H1 (cell line): ENCODE results near the gene C12orf43. TPM values are rescaled to one million over a fixed set of nuclear protein-coding genes. Genes with fewer than 3 reads are reported as not detected.

ENCODE experiments used
- CTCF ChIA-PET: fragments of 300-600 bp; sonication (Branson Sonifier 250); formaldehyde crosslinking; loops from one replicate; lab custom pipeline; 2021; ENCODE audit not compliant: partially characterized antibody; lab: Charles Lee
- POLR2A ChIA-PET: fragments of 300-600 bp; sonication (Branson Sonifier 250); formaldehyde crosslinking; loops from one replicate; lab custom pipeline; 2021; ENCODE audit warnings: inconsistent platforms; ENCODE audit not compliant: partially characterized antibody; lab: Charles Lee
- DNase-seq, 2 experiments: peaks; one replicate each; pipeline versions ENCODE4 v3.0.0 to v3.0.0-alpha.2; 2010 to 2022; ENCODE audit warnings: low spot score in 2 of 2, low read depth in 1 of 2, mixed read lengths in 1 of 2
- FAIRE-seq: peaks from 2 replicates; lab custom pipeline; 2011; peaks lifted over from hg19 to GRCh38; lab: Jason Lieb, UNC
- H2AFZ ChIP-seq: 2 replicates; pipeline ENCODE4 v1.8.1; 2012; ENCODE audit warnings: low read length, inconsistent platforms
- H2AK5ac ChIP-seq: 2 replicates; pipeline ENCODE4 v1.6.1; 2013; ENCODE audit warnings: low read depth, low read length
- H2BK120ac ChIP-seq: replicated peaks from 2 replicates; pipeline ENCODE3; 2013; ENCODE audit warnings: low read depth, low read length, inconsistent platforms
- H2BK12ac ChIP-seq: 2 replicates; pipeline ENCODE4 v1.6.1; 2013; ENCODE audit warnings: low read depth, low read length
- H2BK15ac ChIP-seq: 2 replicates; pipeline ENCODE4 v1.6.1; 2013; ENCODE audit warnings: low read length
- H2BK20ac ChIP-seq: 2 replicates; pipeline ENCODE4 v1.6.1; 2013; ENCODE audit warnings: low read length
- H2BK5ac ChIP-seq: 2 replicates; pipeline ENCODE4 v1.6.1; 2013; ENCODE audit warnings: low read depth, low read length
- H3K14ac ChIP-seq: 2 replicates; pipeline ENCODE4 v1.6.1; 2013; ENCODE audit warnings: inconsistent platforms; ENCODE audit not compliant: insufficient read length
- H3K18ac ChIP-seq: 2 replicates; pipeline ENCODE4 v1.6.1; 2013; ENCODE audit warnings: low read length; ENCODE audit errors: extremely low read depth
- H3K23ac ChIP-seq: 2 replicates; pipeline ENCODE4 v1.6.1; 2013; ENCODE audit warnings: inconsistent platforms; ENCODE audit not compliant: insufficient read length
- H3K23me2 ChIP-seq: 2 replicates; pipeline ENCODE4 v1.6.1; 2013; ENCODE audit warnings: low read depth, low read length
- H3K27ac ChIP-seq: 2 replicates; pipeline ENCODE4 v1.6.1; 2011; ENCODE audit warnings: low read depth, low read length, inconsistent platforms
- H3K27me3 ChIP-seq, 4 experiments: replicated peaks in 1 of 4; 1 replicate in 1 of 4; 2 replicates in 3 of 4; pipeline versions ENCODE4 v1.6.1 to v1.8.1; 2011 to 2013; ENCODE audit warnings: low read length in 3 of 4, mild to moderate bottlenecking in 3 of 4, inconsistent platforms in 2 of 4, mixed read lengths in 2 of 4, moderate library complexity in 1 of 4; ENCODE audit not compliant: control insufficient read depth in 3 of 4, insufficient read depth in 3 of 4; ENCODE audit errors: extremely low read depth in 1 of 4
- H3K36me3 ChIP-seq, 4 experiments: 2 replicates each; pipeline versions ENCODE4 v1.6.1 to v1.8.1; 2011 to 2013; ENCODE audit warnings: mild to moderate bottlenecking in 4 of 4, low read length in 3 of 4, moderate library complexity in 2 of 4, control low read depth in 1 of 4, inconsistent platforms in 1 of 4; ENCODE audit not compliant: insufficient read depth in 4 of 4, control insufficient read depth in 2 of 4
- H3K4ac ChIP-seq: replicated peaks from 2 replicates; pipeline ENCODE3; 2013; ENCODE audit warnings: low read length, low read depth, mixed read lengths, inconsistent platforms; ENCODE audit not compliant: insufficient read length
- H3K4me1 ChIP-seq, 4 experiments: replicated peaks in 1 of 4; 1 replicate in 1 of 4; 2 replicates in 3 of 4; pipeline versions ENCODE4 v1.6.1 to v1.8.1; 2011 to 2013; ENCODE audit warnings: low read length in 3 of 4, inconsistent platforms in 2 of 4, mixed read lengths in 1 of 4; ENCODE audit not compliant: insufficient read depth in 4 of 4, control insufficient read depth in 3 of 4
- H3K4me2 ChIP-seq, 2 experiments: 2 replicates each; pipeline versions ENCODE4 v1.6.1 to v1.8.1; 2011 to 2013; ENCODE audit warnings: low read depth in 2 of 2, low read length in 2 of 2, control low read depth in 1 of 2, inconsistent platforms in 1 of 2, mild to moderate bottlenecking in 1 of 2; ENCODE audit not compliant: insufficient read depth in 1 of 2
- H3K4me3 ChIP-seq, 4 experiments: fragments of 200-600, 300-600 bp in 1 of 4; sonication (generic), shearing (Covaris generic), sonication (Bioruptor Twin) in 1 of 4; 2 replicates each; pipeline versions ENCODE4 v1.5.1 to v1.8.1; 2011 to 2016; ENCODE audit warnings: low read length in 4 of 4, low read depth in 3 of 4, control low read depth in 2 of 4, inconsistent platforms in 2 of 4, mild to moderate bottlenecking in 2 of 4, mixed read lengths in 1 of 4, moderate library complexity in 1 of 4; ENCODE audit not compliant: insufficient read depth in 2 of 4; ENCODE audit errors: extremely low read depth in 1 of 4
- H3K56ac ChIP-seq: replicated peaks from 2 replicates; pipeline ENCODE3; 2013; ENCODE audit warnings: low read depth, mild to moderate bottlenecking, mixed read lengths, low read length, inconsistent platforms; ENCODE audit not compliant: insufficient read length
- H3K79me1 ChIP-seq: 2 replicates; pipeline ENCODE4 v1.6.1; 2013; ENCODE audit warnings: low read depth, low read length, control low read depth
- H3K79me2 ChIP-seq, 2 experiments: 2 replicates each; pipeline versions ENCODE4 v1.6.1 to v1.8.1; 2012 to 2013; ENCODE audit warnings: low read length in 2 of 2, mild to moderate bottlenecking in 2 of 2, inconsistent platforms in 1 of 2; ENCODE audit not compliant: insufficient read depth in 2 of 2, control insufficient read depth in 1 of 2
- H3K9ac ChIP-seq, 4 experiments: replicated peaks in 1 of 4; 1 replicate in 1 of 4; 2 replicates in 3 of 4; pipeline versions ENCODE4 v1.6.1 to v1.8.1; 2011 to 2013; ENCODE audit warnings: low read depth in 3 of 4, low read length in 3 of 4, control low read depth in 2 of 4, mild to moderate bottlenecking in 2 of 4, moderate library complexity in 2 of 4, inconsistent platforms in 1 of 4; ENCODE audit errors: extremely low read depth in 1 of 4
- H3K9me3 ChIP-seq, 2 experiments: 2 replicates each; pipeline versions ENCODE4 v1.6.1 to v1.8.1; 2012 to 2013; ENCODE audit warnings: mild to moderate bottlenecking in 2 of 2, moderate library complexity in 2 of 2, control low read depth in 1 of 2, inconsistent platforms in 1 of 2, low read depth in 1 of 2, low read length in 1 of 2, mixed read lengths in 1 of 2; ENCODE audit not compliant: insufficient read depth in 2 of 2
- H4K20me1 ChIP-seq, 2 experiments: replicated peaks in 1 of 2; 2 replicates each; pipeline versions ENCODE3 to v1.8.1; 2011 to 2013; ENCODE audit warnings: inconsistent platforms in 2 of 2, low read length in 2 of 2, mild to moderate bottlenecking in 1 of 2; ENCODE audit not compliant: insufficient read depth in 2 of 2, control insufficient read depth in 1 of 2
- H4K5ac ChIP-seq: 2 replicates; pipeline ENCODE4 v1.6.1; 2013; ENCODE audit warnings: low read length, low read depth, mixed read lengths, inconsistent platforms; ENCODE audit not compliant: insufficient read length
- H4K8ac ChIP-seq: 2 replicates; pipeline ENCODE4 v1.8.0; 2013; ENCODE audit warnings: mild to moderate bottlenecking, moderate library complexity, low read length, inconsistent platforms; ENCODE audit not compliant: insufficient read depth; ENCODE audit errors: extremely low read depth
- H4K91ac ChIP-seq: replicated peaks from 2 replicates; pipeline ENCODE3; 2013; ENCODE audit warnings: low read length, mixed read lengths, inconsistent platforms; ENCODE audit not compliant: insufficient read length
- BRCA1 ChIP-seq: IDR thresholded peaks from 2 replicates; pipeline ENCODE4 v1.6.1; 2012; ENCODE audit warnings: low read depth, low read length, improper control_type of control experiment
- CREB1 ChIP-seq: IDR thresholded peaks from 2 replicates; pipeline ENCODE4 v1.6.1; 2012; ENCODE audit warnings: inconsistent platforms
- GABPA ChIP-seq: IDR thresholded peaks from 2 replicates; pipeline ENCODE4 v1.6.1; 2011; ENCODE audit warnings: mild to moderate bottlenecking, low read length, moderate library complexity, borderline replicate concordance; ENCODE audit not compliant: insufficient read depth
- MAX ChIP-seq: IDR thresholded peaks from 2 replicates; pipeline ENCODE4 v1.6.1; 2012; ENCODE audit warnings: inconsistent platforms
- RNF2 ChIP-seq: fragments of 200-900, 300-1000 bp; sonication (generic); IDR thresholded peaks from 2 replicates; pipeline ENCODE4 v1.7.1; 2016; ENCODE audit warnings: borderline replicate concordance, low read depth, mild to moderate bottlenecking, antibody characterized with exemption, low read length; ENCODE audit not compliant: poor library complexity, severe bottlenecking; ENCODE audit errors: missing control alignments
- WGBS, 2 experiments: shearing (Covaris generic) in 1 of 2; methylation state at CpG; one replicate each; pipeline versions ENCODE4 v1.1.6 to v1.1.7; 2013 to 2015; ENCODE audit warnings: low lambda C conversion rate in 2 of 2, mixed read lengths in 2 of 2, inconsistent platforms in 1 of 2, low coverage in 1 of 2, missing lambda C conversion rate in 1 of 2; ENCODE audit not compliant: insufficient replicate concordance in 2 of 2, insufficient coverage in 1 of 2, insufficient read length in 1 of 2; ENCODE audit errors: extremely low coverage in 1 of 2, missing lambda C conversion rate in 1 of 2; 5-methylcytosine and 5-hydroxymethylcytosine counted together
- polyA plus RNA-seq, 7 experiments: library from polyadenylated mRNA; depleted of rRNA in 3 of 7; stranded (reverse) in 5 of 7; unstranded in 2 of 7; fragments of >200 nt in 5 of 7; fragments of 200-250 nt in 2 of 7; gene quantifications; 1 replicate in 5 of 7; 2 replicates in 1 of 7; 4 replicates in 1 of 7; pipeline versions ENCODE4 v1.2.1 to v1.2.3, GENCODE V29; 2011 to 2013; ENCODE audit warnings: missing spikeins in 2 of 7, mixed read lengths in 2 of 7
- total RNA-seq: library from RNA; stranded (reverse); fragmentation: NEBNext Ultra II Directional; extraction: Animal tissue kit (Norgen Biotek cat#: 25700); gene quantifications from 2 replicates; pipeline ENCODE4 v1.2.1, GENCODE V29; 2021

The C12orf43 gene
- total and polyA plus RNA-seq, 2 of the 8 experiments (the other 6 are each of a cell fraction or from before 2014, with no cell fraction given): 9.2 to 22.3 TPM

- no peak overlapping the region for H3K9ac ChIP-seq
- no peak overlapping the region for H2BK5ac ChIP-seq
- no peaks in the 10 kb centered on the region for H3K9me3 ChIP-seq
- no peak overlapping the region for H3K4ac ChIP-seq
- H3K18ac ChIP-seq: no peak overlapping the region
- no peak overlapping the region for H2BK20ac ChIP-seq
- WGBS, 2 experiments: 93% methylated on average over 10 of the region's 16 CpGs; no CpG with 5 or more reads in 1 of the 2 experiments
- no peak overlapping the region for H3K27ac ChIP-seq
- peaks cover 0 to 2% (median under 1%) of the 10 kb centered on the region in 4 experiments; a peak in 4 of 7 replicates for H3K4me1 ChIP-seq
- no peak overlapping the region for H2BK15ac ChIP-seq
- no peak overlapping the region for H3K4me2 ChIP-seq
- H3K14ac ChIP-seq: no peak overlapping the region
- no peak overlapping the region for H3K23ac ChIP-seq
- H4K20me1 ChIP-seq: no peaks in the 10 kb centered on the region
- no peaks in the 10 kb centered on the region for H3K79me2 ChIP-seq
- no peak for FAIRE-seq
- no peak overlapping the region for H2AK5ac ChIP-seq
- H3K4me3 ChIP-seq: no peak overlapping the region
- no peak for DNase-seq
- H4K5ac ChIP-seq: no peak overlapping the region
- no peak overlapping the region for H2BK12ac ChIP-seq
- no peak overlapping the region for H4K91ac ChIP-seq
- H4K8ac ChIP-seq: no peak overlapping the region
- no peaks in the 10 kb centered on the region for H3K79me1 ChIP-seq
- ChIA-PET POLR2A (interaction anchor here (1.1 to 4.0 kb wide), 2 partner anchors 12 to 101 kb away, joined by 4 to 19 read pairs; partner anchors contain the start of genes C12orf43 and SPPL3), CTCF (interaction anchor here (0.8 to 5.7 kb wide), 36 partner anchors 9 to 365 kb away, joined by 3 to 40 read pairs (median 5); partner anchors contain the start of gene HNF1A)
- no peaks in the 10 kb centered on the region for H3K27me3 ChIP-seq
- no peak overlapping the region for H2AFZ ChIP-seq
- peaks cover 16 to 31% (median 23%) of the 10 kb centered on the region in 4 experiments for H3K36me3 ChIP-seq
- 0 out of 2 replicates have a peak, but pooled peaks cover under 1% of the 10 kb centered on the region for H3K23me2 ChIP-seq
- H2BK120ac ChIP-seq: no peak overlapping the region
- no peak overlapping the region for H3K56ac ChIP-seq
- no peak for TF ChIP-seq RNF2
- TF ChIP-seq GABPA: no peak
- no peak for TF ChIP-seq CREB1
- TF ChIP-seq MAX: no peak
- no peak for TF ChIP-seq BRCA1
These were observed 12.0 kb downstream of the C12orf43 start for GRCh38 chr12:121004253-121004815.
